PFSK-1 (cell line): ENCODE results near the gene MDGA2.

Experiments used
- POLR2AphosphoS5 ChIP-seq: IDR thresholded peaks from 2 replicates; pipeline ENCODE4 v1.6.1; 2012; ENCODE audit warnings: low read depth, mild to moderate bottlenecking, control low read depth, low read length, moderate library complexity
- TF ChIP-seq, protein P1 (sequence below), 2 experiments: IDR thresholded peaks; 2 replicates each; pipeline versions ENCODE4 v1.6.1 to v1.8.0; 2011 to 2012; ENCODE audit warnings: low read depth in 2 of 2, low read length in 2 of 2, control low read depth in 1 of 2, inconsistent platforms in 1 of 2, mild to moderate bottlenecking in 1 of 2, moderate library complexity in 1 of 2; ENCODE audit not compliant: insufficient read depth in 1 of 2

- no peak for TF ChIP-seq POLR2AphosphoS5
- TF ChIP-seq, protein P1, sequence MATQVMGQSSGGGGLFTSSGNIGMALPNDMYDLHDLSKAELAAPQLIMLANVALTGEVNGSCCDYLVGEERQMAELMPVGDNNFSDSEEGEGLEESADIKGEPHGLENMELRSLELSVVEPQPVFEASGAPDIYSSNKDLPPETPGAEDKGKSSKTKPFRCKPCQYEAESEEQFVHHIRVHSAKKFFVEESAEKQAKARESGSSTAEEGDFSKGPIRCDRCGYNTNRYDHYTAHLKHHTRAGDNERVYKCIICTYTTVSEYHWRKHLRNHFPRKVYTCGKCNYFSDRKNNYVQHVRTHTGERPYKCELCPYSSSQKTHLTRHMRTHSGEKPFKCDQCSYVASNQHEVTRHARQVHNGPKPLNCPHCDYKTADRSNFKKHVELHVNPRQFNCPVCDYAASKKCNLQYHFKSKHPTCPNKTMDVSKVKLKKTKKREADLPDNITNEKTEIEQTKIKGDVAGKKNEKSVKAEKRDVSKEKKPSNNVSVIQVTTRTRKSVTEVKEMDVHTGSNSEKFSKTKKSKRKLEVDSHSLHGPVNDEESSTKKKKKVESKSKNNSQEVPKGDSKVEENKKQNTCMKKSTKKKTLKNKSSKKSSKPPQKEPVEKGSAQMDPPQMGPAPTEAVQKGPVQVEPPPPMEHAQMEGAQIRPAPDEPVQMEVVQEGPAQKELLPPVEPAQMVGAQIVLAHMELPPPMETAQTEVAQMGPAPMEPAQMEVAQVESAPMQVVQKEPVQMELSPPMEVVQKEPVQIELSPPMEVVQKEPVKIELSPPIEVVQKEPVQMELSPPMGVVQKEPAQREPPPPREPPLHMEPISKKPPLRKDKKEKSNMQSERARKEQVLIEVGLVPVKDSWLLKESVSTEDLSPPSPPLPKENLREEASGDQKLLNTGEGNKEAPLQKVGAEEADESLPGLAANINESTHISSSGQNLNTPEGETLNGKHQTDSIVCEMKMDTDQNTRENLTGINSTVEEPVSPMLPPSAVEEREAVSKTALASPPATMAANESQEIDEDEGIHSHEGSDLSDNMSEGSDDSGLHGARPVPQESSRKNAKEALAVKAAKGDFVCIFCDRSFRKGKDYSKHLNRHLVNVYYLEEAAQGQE (IDR thresholded peaks at IDR 0.05; ENCODE audit: insufficient read depth in 1 of 2, low read depth in 2 of 2, low read length in 2 of 2): no peak
These were observed 861 bp upstream of the MDGA2 start for GRCh38 chr14:47676315-47676617.
